GM21717 (cell line): Measurements from ENCODE around the gene USP40.

Experiments used
- ATAC-seq: cut with Tn5 transposase; IDR thresholded peaks from one replicate; pipeline ENCODE4 v1.9.1; 2021; ENCODE audit warnings: mild to moderate bottlenecking, moderate library complexity; ENCODE audit not compliant: unreplicated experiment

The USP40 gene

GRCh38 chr2:233463586-233463985 lies 103.0 kb downstream of the USP40 start:
- no peak for ATAC-seq

DNA sequence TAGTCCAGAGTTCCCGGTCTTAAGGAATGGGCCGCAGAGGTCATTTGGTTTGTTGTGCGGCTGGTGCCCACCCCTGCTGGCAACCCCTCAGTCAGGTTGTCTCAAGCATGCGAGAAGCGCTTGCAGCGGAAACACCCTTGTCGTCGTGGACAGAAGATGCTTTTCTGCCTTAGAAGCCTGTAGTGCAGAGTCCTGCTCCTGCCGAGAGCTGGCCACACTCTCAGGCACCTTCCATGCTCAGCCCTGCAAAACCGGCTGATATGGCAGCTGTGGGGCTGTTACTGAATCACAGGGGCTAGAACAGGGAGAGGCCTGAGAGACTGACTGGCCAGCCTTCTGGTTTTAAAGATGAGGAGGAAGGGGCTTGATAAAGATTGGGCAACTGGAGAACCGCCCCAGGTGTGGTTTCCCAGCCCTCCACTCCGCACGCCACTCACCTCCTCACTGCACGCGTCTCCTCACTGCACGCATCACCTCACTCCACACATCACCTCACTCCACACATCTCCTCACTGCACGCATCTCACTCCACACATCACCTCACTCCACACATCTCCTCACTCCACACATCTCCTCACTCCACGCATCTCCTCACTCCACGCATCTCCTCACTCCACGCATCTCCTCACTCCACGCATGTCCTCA lies 103.6 kb downstream of the USP40 start:
- no peak for ATAC-seq

DNA sequence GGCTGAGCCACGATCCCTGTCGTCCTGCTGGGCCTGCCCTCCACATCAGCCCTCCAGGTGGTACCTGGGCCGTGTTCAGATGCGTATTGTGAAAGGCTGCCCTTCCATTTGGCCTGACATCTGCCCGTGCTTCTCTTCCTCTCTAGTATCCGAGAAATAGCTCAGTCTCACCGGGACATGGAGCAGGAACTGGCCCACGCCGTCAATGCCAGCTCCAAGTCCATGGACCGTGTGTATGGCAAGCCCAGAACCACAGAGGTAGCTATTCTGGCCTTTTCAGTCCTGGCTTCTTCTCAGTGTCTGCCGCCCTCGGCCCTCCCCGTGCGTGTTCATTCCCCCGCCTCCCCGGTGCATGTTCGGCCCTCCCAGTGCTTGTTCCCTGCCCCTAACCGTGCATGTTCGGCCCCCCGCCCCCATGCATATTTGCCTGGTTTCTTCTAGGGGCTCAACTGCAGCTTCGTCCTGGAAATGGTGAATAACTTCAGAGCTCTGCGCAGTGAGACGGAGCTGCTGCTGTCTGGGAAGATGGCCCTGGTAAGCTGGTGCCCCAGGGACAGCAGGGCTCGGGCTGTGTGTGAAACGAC lies 104.3 kb downstream of the USP40 start:
- no peak for ATAC-seq

GRCh38 chr2:233461481-233461891 lies 105.1 kb downstream of the USP40 start:
- ATAC-seq = no peak

DNA sequence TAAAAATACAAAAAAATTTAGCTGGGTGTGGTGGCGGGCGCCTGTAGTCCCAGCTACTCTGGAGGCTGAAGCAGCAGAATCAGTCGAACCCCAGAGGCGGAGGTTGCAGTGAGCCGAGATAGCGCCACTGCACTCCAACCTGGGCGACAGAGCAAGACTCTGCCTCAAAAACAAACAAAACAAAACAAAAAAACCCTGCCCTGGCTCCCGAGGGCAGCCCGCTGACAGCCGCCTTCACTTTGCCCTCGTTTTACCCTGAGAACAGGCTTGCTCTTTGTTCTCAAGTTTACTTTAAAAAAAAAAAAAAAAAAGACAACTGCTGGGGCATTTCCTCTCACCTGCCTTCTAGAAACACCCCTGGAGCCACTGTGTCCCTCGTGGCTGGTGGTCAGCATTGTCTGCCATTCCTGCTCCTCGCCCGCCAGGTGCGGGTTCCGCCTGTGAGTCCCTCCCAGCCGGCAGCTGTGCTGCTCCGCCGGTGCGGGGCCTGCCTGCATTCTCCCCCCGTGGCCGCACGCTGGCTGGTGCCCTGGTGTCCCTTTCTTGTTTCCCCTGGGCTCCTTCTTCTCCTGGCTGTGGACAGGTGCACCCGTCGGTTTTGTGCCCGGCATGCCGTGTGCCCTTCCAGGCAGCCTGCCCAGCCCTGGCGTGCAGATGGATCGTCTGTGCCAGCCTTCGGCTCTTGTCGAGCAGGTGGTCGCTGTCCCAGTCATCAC lies 105.7 kb downstream of the USP40 start:
- no peak for ATAC-seq

GRCh38 chr2:233459426-233459825 lies 107.2 kb downstream of the USP40 start:
- ATAC-seq = no peak

- ATAC-seq = no peak
These were observed 107.8 kb downstream of the USP40 start for GRCh38 chr2:233458826-233459225.

DNA sequence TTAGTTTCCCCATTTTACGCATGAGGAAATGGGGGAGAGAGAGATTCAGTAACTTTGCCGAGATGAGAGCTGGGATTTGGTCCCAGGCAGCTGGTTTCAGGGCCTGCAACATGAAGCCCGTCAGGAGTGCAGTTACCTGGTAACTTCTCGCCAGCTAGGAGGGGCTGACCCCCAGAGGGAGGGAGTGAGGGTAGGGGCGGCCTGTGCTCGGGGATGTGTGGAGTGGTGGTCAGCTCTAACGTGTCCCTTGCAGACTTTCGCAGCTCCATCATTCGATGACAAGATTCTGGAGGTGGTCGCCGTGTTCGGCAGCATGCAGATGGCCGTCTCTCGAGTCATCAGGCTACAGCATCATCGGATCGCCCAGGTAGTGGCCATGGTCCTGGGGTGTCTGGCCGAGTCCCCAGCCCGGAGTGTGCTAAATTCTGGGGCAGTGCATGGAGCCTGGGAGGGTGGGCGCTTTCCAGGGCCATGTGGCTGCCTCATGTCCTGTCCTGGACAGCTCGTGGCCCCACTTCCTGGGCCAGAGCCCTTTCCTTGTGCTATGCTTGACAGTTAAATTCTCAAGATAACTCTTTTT lies 108.5 kb downstream of the USP40 start:
- no peak for ATAC-seq

- ATAC-seq = no peak
These were observed 109.2 kb downstream of the USP40 start for GRCh38 chr2:233457356-233457755.

- no peak for ATAC-seq
These were observed 109.6 kb downstream of the USP40 start for GRCh38 chr2:233456934-233457333.

GRCh38 chr2:233456111-233456510 lies 110.5 kb downstream of the USP40 start:
- no peak for ATAC-seq

GRCh38 chr2:233455491-233455890 lies 111.1 kb downstream of the USP40 start:
- ATAC-seq = no peak

GRCh38 chr2:233455006-233455405 lies 111.6 kb downstream of the USP40 start:
- ATAC-seq = no peak

DNA sequence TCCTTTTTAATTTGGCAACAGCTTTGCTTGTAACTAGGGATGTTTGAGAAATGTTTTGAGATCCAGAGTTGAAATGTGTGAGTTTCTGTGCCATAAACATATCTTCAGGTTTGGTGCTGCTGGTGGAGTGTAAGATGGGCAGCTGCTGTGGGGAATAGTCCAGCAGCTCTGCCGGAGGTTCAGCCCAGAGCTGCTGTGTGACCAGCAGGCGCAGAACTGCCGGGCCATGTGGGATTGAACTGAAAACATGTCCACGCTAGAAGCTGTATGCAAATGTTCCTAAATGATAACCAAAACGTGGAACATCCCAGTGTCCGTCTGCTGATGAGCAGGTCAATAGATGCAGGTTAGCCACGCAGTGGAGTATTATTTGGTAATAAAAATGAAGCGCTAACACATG lies 112.7 kb downstream of the USP40 start:
- ATAC-seq = no peak

DNA sequence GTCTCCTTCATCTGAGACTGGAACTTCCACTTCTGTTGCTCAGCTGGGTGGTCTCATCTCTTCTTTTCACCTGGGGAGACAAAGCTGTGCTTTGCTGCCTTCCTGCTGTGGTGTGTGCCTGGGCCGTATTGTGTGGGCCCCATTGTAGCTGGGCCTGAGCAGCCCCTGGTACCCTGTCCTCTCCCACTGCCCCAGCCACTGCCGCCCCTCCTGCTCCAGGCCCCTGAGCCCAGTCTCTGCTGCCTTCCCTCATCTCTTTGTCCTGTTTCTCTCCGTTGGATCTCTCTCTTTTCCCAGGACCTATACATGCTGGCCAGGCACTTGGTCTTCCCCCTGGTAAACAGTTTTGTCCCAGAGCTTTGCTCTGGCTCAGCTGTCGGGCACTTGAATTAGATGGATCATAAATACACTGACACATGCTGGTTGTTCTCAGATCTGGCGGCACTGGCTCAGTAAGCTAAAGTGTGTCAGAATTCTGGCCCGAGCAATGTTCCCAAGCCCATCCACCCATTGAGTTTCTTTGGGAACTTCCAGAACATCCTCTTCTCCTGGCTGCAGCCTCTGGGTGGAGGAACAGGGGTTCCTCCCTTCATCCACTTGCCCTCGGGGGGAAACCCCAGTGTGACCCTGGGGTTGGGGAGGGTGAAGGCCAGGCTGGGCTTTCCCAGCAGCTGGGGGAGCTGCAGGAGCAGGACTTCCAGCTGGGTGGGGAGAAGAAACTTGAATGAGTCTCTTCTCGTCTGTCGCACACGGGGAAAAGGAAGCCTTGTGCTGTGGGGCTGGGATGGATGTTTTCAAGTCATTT lies 113.3 kb downstream of the USP40 start:
- no peak for ATAC-seq

DNA sequence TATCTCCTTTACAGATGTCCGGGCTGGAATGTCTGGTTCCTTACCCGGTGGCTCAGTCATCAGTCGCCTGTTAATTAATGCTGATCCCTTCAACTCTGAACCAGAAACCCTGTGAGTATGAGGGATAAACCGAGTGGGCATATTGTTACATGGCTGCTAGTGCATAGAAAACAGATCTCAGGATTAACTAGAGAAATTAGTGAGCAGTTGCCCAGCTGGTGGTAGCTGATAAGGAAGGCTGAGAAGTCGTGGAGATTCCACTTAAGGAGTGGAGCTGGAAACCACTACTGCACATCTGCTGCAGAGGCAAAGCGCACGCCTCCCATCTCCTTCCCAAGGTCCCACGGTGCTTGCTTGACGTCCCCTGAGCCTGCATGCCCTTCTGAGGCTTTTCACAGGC lies 114.6 kb downstream of the USP40 start:
- ATAC-seq = no peak

- no peak for ATAC-seq
These were observed 115.6 kb downstream of the USP40 start for GRCh38 chr2:233450864-233451575.

DNA sequence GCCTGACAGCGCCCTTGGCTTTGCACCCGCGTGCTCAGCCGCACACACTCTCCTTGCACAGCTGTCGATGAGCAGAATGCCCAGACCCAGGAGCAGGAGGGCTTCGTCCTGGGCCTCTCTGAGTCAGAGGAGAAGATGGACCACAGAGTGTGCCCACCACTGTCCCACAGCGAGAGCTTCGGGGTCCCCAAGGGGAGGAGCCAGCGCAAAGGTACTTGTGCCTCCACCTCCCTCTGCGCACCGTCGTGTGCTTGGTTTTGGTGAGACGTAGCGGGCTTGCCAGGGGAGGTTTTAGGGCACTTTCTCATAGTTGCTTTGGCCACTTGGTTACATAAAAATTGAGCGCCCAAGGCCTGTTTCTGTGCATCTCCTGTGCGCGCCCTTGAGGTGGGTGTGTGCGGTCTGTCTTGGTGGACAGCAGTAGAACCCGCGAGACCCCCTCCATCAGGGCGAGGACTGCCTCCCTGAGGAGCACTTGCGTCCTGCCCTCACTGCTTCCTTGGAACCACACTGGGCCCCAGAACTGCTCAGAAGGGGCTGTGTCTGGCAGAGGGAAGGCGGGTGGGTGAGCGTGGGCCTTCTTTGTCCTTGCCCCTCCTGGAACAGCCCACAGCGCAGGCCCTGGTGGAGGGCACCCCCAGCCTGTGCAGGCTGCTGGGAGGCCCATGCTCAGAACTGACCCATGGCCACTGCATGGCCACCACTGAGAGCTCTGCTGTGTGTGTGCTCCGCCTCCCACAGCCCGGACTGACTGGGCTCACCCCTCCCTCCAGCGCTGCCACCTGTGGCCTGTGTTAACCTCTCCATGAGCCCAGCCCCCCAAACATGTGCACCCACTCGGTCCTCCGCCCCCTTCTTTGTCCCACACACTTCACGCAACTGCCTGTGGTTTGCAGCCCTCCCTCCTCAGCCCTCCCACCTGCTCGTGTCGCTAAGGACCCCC lies 116.4 kb downstream of the USP40 start:
- no peak for ATAC-seq

- ATAC-seq = no peak
These were observed 117.3 kb downstream of the USP40 start for GRCh38 chr2:233449081-233449901.
